Colon (tissue), 2 donors: ENCODE data around the gene SCGB3A2.
A peak's percentile ranks its signal among the peaks of the same experiment; 100 is the strongest.

Experiments used
- FAIRE-seq: peaks from 2 replicates; lab custom pipeline; 2012; peaks lifted over from hg19 to GRCh38; lab: Jason Lieb, UNC
- donor health status: control.
- donor health status: control.

Gene SCGB3A2, protein sequence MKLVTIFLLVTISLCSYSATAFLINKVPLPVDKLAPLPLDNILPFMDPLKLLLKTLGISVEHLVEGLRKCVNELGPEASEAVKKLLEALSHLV

DNA sequence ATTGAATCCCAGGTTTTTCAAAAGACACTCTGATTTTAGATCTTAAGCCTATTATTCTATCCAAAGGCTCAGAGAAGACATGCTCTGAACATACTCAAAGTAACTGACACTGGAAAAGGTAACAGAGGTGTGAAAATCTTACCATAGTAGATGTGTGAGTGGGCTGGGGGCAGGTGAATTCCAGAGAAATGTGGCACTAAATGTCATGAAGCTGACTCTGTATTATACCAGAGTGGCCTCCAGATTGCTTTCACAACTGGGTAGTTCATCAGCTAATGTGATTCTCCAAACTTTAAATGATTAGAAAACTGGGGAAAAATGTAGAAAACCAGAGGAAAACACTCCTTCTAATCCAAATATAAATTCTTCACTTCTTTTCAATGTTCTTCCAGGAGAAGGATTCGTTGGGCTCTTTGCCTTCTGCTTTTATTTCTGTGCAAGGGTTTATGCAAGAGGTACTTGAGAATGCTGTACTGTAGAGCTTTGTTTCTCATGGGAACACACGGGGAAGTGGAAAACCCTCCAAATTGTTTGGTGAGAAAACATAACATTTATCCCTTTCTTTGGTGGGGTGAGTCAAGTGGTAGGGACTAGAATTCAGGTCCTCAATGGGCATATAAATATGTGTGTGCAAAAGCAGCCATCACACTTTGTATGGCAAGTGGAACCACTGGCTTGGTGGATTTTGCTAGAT, at the start of gene SCGB3A2:
TSS of gene SCGB3A2 (plus strand) at position 646 of the 694 bp plus-strand sequence. CDS start 93 bp downstream, outside the sequence.
- no peak for FAIRE-seq

DNA sequence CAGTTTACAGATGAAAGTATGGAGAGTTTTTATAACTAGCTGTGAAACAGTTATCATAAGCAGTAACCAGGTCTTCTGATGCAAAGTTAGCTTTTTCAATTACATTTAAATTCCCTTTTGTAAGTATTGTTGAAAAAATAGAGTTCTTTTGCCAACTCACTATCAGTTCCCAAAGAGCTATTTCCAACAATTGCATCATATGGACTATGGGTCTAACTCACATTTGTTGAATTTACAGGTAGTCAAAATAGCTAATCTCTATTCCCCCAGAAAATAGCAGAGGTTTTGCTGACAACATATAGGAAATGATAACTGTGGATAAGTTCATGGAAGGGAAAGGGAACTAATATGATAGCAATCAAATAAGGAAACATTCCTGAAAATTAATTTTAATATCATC, 48.5 kb upstream of the SCGB3A2 start:
- FAIRE-seq = peak; percentile 5

DNA sequence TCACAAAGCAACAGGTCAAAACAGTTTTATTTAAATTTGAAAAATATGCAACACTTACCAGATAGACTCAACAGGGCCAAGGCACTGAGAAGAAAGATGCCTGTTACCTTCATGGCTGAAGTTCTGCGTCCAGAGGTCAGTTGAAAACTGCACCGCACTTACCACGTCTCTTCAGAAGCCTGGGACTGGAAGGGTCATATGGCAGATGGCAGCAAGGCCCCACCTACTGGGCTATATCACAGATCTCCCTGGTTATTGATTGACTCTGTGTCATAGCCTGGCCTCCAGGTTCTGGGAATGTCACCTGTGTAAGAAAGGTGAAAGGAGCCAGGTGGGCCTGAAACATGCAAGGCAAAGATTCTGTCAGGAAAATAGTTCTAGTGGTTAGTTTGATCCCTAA, 47.0 kb upstream of the SCGB3A2 start, which contains the start of gene SPINK1:
TSS of gene SPINK1 (minus strand) at position 207 of the 400 bp plus-strand sequence. CDS start at position 113, 94 bp downstream.
- no peak for FAIRE-seq

DNA sequence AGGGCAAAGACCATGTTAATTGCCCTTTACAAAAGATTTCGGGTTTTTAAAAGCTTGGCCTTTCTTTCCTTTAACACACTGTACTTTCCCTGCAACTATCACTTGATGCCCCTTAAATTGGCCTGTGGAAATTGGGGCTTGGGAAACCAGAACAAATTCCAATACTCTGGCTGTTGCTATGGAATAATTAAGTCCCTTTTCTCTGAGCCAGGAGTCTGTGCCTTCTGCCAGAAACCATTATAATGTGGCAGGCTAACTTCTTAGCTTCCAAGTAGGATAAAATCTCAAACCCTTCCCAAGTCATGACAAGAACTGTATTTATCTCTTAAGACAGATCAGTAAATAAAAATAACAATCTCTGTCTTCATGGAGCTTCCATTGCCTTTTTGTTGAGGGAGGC, 46.0 kb upstream of the SCGB3A2 start:
- no peak for FAIRE-seq

DNA sequence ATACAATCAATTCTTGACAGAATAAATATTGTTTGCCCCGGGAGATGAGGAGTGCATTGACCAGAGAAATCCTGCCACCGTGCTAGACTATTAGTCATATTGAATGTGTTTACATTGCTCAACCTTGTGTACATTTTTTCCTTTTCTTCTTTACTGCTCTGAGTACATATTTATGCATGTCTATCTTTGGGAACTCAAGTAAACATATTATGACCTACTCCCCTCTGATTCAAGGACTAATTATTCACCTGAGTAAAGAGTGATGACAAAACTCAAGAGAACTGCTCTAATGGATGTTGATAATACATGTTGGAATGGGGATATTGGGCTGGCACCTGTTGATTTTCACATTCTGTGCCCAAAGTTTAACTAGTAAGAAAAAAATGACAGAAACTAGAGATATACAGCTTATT, 43.1 kb upstream of the SCGB3A2 start:
- FAIRE-seq = no peak

DNA sequence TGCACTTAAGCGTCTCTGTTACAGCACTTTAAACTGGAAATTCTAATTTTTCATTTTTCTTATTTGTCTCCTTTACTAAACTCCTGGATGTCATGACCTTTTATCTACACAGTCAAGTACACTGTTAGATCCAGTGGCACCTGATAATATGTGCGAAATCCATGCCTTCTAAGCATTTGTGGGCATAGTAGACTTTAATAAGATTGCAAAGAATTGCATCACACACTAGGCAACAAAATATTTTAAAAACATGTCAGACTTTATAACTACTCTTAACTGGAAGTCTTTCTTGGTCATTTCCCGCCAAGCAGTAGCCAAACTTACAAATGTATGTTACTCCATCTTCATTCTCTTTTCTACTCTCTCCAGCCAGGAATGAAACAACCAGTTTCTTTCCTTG, 42.1 kb upstream of the SCGB3A2 start:
- no peak for FAIRE-seq

DNA sequence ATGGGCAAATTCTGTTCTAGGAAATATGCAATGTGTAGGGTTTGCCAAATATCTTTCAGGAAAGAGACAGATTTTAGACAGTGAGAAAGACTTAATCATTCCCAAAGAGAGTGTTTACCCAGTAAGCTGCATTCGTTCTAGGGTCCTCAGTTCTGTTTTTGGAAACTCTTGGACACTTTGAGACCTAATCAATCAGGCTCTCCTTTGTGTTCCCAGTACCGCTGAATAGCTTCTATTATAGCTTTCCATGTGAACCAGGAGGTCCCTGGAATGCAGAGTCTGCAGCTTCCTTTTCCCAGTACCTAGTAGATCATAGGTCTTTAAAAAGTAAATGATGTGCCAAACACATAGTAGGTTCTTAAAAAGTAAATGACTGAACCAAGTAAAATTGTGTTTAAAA, 35.6 kb upstream of the SCGB3A2 start:
- FAIRE-seq = no peak

DNA sequence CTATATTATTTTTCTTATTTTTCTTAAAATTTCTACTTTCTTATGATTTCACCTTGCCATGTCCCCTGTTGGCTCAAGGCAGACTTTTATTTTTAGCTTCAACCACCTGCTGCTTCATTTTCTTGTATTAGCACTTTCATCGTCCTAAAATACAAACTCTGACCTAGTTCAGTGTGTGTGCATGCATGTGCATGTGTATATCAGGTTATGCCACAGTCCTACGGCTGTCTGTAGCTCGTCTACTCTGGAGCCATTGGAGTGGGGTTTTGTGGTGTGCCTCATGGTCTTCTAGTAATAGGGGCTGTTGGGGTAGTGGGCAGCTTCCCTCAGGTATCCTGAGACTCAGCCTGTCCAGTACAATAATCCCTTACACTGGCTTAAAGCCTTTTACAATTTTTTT, 33.7 kb upstream of the SCGB3A2 start:
- FAIRE-seq = no peak

DNA sequence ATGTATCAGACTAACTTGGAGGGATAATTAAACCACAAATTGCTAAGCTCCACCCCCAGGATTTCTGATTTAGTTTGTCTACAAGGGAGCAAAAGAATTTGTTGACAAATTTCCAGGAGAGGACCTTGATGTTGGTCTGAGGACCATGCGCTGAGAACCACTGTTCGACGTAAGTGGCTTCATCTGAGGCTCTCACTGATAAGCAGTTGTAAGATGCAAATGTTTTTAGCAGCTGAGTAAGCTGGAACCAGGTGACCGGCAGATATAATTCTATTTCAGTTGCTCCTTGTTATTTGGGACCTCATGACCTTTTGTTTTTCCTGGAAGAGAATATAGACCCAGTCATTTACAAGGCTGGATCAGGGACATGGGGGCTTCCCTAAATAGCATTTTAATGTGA, 32.9 kb upstream of the SCGB3A2 start:
- FAIRE-seq = no peak

DNA sequence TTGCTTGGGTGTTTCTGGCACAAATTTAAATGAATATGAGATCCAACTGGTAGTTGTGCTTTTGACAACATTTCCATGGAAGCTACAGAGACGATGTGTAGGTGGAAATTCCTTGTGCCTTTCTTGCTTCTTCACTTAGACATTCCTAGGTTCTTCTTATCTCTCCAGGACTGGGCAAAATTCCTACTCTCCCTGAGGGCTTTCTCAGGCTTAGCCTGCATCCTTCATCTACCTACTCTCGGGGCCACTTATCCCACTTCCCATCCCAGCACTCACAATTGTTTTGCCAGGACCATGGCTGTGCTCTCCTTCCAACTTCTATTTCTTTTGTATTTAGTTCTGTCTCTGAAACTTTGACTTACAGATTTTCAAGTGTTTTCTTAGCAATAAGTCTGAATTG, 29.3 kb upstream of the SCGB3A2 start:
- no peak for FAIRE-seq

DNA sequence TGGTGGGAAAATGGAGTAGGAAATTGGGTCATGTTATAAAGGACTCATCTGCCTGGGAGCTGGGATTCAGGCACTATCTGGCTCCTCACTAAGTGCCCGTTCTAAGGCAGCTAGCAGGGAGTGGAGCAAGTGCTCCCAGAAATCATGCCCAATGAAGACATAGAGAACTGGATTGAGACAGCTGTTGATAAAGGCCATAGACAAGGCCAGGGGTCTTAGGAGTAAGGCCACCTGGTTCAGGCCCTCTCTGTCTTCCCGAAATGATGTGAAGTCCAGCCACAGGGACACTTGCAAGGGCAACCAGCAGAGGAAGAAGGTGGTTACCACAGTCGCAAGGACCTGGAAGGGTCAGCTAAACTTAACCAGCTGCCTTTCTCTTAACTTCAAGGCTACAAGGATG, 26.9 kb upstream of the SCGB3A2 start:
- FAIRE-seq = no peak

DNA sequence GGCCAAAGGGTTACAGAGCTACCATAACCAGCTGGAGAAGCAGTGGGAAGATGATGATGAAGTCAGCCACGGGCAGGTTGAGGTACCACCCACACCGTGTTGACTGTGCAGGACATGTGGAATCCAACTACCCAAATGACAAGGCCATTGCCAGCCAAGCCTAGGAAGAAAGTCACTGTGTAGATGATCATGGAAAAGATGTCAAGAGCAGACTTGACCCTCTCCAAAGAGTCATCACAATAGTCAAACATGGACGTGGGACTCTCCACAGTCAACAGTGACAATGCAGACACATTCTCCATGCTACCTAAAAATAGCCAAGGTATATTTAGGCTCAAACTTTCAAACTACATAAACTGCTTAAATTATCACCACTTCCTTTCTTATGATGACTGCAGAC, 26.1 kb upstream of the SCGB3A2 start:
- FAIRE-seq = no peak

DNA sequence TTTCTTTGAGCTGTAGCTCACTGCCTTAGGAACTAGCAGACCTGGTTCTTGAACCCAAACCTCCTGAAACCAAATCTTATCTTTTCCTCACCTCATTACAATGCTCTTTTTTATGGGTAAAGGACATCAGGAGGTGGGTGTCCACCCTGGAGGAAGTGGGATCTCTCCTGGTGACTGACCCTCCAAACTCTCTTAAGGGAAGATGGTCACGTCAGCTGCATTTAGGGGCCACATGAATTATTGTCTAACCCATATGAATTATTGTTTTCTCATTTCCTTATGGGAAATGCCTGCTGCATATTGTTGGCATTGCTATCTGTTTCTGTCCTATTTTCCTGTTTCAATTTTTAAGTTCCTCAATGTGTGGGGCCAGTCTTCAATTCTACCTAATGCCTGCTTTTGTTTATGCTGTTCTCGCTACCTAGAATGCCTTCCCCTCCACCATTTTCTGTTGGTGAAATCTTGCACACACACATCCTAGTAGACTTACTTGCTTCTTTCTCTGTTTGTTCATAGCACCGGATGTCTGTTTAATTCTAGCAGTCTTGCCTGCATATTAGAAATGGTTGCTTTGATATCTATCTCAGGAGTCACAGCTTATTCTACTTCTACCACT, 25.0 kb upstream of the SCGB3A2 start:
- no peak for FAIRE-seq

DNA sequence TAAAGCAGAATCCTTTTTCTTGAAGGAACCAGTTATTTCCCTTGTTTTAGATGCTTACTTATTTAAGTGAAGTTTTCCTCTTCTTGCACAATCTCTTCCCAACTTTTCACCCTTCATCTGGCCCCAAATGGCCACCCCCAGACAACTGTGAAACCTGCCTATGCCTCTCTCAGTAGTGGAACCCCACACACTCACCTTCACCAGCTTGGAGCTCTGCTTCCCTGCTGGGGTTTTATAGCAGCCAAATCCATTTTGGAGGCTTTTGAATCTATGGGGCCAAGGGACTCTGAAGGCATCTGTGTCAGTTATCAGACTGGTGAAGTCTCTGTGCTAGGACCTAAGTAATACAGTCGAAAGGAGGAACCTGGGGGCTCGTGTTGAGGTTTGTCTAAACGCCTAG, 24.2 kb upstream of the SCGB3A2 start:
- no peak for FAIRE-seq

DNA sequence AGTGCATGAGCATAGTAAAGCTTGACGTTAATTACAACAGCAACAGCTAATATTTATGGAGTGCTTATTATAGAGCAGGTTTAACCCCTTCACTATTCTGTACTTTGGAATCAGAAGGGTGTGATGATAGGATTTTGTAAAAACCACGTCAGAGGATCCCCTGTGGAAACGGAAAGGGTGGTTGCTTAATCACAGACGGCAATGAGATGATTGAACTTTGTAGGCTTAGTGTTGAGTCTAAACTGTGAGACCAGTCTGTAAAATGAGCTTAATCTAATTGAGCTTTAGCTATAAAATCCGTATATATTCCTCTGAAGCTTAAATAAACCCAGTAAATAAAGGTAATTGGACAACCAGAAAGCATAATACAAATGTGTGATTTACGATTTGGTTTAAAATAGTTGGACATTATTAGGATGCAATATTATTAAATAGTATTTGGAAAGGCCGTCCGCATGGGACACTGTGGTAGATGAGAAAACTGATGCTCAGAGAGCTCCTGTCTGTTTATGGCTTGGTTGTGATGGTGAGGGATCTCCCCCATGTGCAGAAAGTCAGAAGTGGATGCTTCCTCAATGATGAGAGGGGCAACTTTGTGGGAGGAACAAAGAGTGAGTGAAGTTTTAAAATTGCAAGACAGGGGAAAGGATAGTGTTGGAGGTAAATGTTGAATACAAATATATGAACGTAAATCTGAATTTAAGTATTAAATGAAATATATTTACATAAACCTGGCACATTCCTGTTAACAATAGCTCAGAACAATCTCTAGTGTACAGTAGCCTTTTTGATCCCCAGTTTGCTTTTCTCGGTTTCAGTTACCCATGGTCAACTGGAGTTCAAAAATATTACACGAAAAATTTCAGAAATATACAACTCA, 23.4 kb upstream of the SCGB3A2 start:
- no peak for FAIRE-seq

DNA sequence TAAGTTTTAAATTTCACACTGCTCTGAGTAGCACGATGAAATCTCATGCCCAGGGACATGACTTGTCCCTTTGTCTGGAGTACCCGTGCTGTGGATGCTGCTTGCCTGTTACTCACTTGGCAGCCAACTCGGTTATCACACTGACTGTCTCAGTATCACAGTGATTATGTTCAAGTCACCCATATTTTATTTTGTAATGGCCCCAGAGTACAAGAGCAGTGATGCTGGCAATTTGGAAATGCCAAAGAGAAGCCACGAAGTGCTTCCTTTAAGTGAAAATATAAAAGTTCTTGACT, 22.8 kb upstream of the SCGB3A2 start:
- no peak for FAIRE-seq

DNA sequence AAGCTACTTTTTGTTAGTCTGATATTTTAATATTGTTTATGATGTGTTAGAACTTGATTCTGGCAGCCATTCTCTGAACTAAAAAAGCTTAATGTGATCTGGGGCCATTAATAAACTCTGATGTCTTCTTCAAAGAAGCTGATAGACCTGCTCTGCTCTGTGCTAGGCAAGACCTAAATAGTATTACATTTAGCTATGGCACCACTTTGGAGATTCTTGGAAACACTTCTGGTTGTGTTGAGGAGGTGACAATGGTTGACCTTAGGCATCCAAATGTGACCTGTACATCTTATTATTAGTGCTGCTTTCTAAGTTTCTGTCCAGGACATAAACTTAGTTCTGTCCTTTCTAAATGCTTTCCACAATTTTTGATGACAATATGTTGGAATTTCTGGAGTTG, 21.7 kb upstream of the SCGB3A2 start:
- FAIRE-seq = no peak

DNA sequence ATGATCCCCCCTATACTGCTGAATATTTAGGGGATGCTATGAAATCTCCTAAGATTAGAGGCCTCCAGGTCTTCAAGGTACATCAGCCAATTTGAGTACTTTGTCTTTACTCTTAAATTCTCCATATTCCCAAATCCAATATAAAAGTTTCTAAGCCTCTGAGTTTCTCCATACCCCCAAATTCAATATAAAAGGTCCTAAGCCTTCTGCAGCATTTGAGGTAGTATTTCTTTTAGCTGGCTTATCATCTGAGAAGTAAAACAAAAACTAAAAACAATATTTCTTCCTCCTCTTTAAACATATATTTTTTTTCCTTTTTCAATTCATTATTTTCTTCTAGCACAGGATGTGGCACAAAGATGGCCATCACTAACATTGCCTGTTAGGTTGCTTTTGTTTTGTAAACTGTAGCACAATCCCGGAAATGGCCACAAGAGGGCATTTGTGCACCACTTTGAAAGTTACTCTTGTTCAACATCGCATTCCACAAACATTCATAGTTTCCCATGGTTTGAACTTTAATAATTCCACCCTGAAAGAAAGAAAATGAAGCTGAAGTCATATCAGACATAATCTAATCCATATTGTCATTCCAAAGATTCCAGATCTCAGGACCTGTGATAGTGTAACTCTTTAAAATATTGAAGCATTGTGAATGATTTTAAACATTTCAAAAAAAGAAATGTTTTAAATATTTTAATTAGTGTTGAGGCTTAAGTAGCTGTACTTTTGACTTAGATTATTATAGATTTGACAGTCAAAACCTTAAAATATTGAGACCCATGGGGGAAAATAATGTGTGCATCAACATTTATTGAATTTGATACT, 21.0 kb upstream of the SCGB3A2 start:
- FAIRE-seq = peak; percentile 88

DNA sequence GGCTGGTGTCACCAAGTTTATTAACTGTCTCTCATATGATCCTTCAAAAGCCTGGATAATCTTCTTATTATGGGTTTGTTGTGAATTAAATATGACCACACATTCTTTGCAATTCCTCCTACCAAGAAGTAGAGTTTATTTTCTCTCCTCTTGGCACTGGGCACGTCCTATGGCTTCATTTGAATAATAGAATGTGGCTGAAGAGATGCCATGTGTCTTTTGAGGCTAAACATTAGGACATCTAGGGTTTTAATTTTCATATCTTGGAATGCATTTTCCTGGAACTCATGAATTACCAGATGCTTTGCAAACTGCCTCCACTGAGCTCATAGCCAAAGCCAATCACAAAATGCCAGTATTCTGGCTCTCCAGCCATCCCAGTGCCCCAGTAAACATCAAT, 19.9 kb upstream of the SCGB3A2 start:
- FAIRE-seq = no peak

DNA sequence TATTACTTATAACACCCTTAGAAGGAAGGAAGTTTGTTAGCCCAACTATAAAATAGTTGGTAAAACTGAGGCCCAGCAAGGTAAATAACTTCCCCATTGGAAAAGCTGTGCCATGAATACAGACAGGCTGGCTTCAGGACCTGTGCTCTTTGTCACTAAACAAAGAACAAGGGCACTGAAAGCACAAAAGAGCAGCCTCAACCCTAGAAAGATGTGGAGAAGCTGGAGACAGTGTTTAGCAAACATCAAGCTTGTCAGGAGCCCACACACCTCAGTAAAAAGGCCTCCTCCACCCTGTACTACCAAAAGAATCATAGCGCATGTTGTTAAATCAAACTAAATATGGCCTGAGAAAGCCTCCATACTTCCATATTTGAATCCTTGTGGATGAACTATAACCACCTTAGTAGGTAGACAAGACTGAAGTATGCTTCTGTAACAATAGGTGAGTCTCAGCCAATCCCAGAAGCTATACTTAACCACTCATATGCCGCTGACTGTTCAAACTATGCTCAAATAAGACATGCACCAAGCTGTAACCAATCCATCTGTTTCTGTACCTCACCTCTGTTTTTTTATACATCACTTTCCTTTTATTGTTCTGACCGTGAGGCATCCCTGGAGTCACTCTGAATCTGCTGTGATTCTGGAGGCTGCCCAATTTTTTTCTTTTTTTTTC, 18.4 kb upstream of the SCGB3A2 start:
- no peak for FAIRE-seq

DNA sequence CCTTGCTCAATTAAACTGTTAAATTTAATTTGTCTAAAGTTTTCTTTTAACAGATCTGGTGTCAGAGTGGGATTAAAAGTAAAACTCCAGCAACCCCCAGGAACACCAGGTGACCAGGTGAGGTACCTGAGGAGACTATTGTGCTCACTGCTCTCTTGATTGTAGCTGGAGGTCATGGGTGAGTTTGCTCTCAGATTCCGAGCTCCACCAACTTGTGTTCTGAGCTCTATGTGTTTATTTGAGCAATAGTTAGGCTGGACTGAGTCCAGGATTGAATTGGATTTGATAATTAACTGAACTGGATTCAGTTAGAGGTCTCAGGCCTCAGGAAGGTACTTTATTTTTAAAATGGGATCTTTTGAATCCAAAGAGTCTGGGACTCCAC, 17.9 kb upstream of the SCGB3A2 start:
- no peak for FAIRE-seq
